Activated T-cell treated with anti-CD3 and anti-CD28 coated beads, Interleukin-2, amount 50 U/mL, for 72 hours (primary cell): ENCODE data around the gene DDX49. TPM values are rescaled to one million over a fixed set of nuclear protein-coding genes. Genes with fewer than 3 reads are reported as not detected.

Experiments
- ATAC-seq, 2 donors: fragments of 150-1000 bp; cut with Tn5 transposase; replicated peaks in 1 of 2; 2 replicates each; pipeline ENCODE4 v1.10.0; 2021; ENCODE audit warnings: moderate library complexity in 2 of 2, mild to moderate bottlenecking in 1 of 2
- DNase-seq, 2 donors: peaks; one replicate each; pipeline ENCODE4 v3.0.0; 2021 to 2022; ENCODE audit warnings: mixed read lengths in 1 of 2
- H3K27ac Mint-ChIP-seq: one replicate; pipeline ENCODE4 v1.8.0; 2022; ENCODE audit warnings: mild to moderate bottlenecking, moderate library complexity, mixed read lengths
- H3K27me3 Mint-ChIP-seq: one replicate; pipeline ENCODE4 v1.8.0; 2022; ENCODE audit warnings: low read depth, mixed read lengths
- H3K36me3 Mint-ChIP-seq, 2 donors: one replicate each; pipeline ENCODE4 v1.8.0; 2022; ENCODE audit warnings: mixed read lengths in 2 of 2, mild to moderate bottlenecking in 1 of 2; ENCODE audit not compliant: insufficient read depth in 2 of 2
- H3K4me1 Mint-ChIP-seq: one replicate; pipeline ENCODE4 v1.8.0; 2022; ENCODE audit warnings: low read depth, mixed read lengths
- H3K4me3 Mint-ChIP-seq, 2 donors: one replicate each; pipeline ENCODE4 v1.8.0; 2022; ENCODE audit warnings: mild to moderate bottlenecking in 2 of 2, mixed read lengths in 2 of 2, moderate library complexity in 2 of 2
- H3K9me3 Mint-ChIP-seq, 2 donors: one replicate each; pipeline ENCODE4 v1.8.0; 2022; ENCODE audit warnings: mixed read lengths in 2 of 2
- total RNA-seq, 2 donors: library from RNA; stranded (reverse); gene quantifications; one replicate each; pipeline ENCODE4 v1.2.3, GENCODE V29; 2022

DDX49 gene
- total RNA-seq, 2 donors from 2014 or later = 46.4 to 68.5 TPM

GRCh38 chr19:18966307-18966706 is 46.8 kb downstream of the DDX49 start:
- ATAC-seq = no peak
- H3K36me3 Mint-ChIP-seq = peaks cover 1 to 3% of the 10 kb centered on the region in 2 donors

GRCh38 chr19:18967358-18968146 is 48.0 kb downstream of the DDX49 start:
- DNase-seq (no peak), ATAC-seq (no peak)
- H3K9me3 Mint-ChIP-seq = no peaks in the 10 kb centered on the region
- no peak overlapping the region for H3K4me3 Mint-ChIP-seq
- H3K4me1 Mint-ChIP-seq = no peaks in the 10 kb centered on the region
- peaks cover 6% of the 10 kb centered on the region for H3K27me3 Mint-ChIP-seq
- no peak overlapping the region for H3K27ac Mint-ChIP-seq
- peaks cover 1 to 3% of the 10 kb centered on the region in 2 donors for H3K36me3 Mint-ChIP-seq

More at GRCh38 chr19:18966307-18966706, 46.8 kb downstream of the DDX49 start:
- peaks cover 17% of the 10 kb centered on the region for H3K27me3 Mint-ChIP-seq
- no peak overlapping the region for H3K27ac Mint-ChIP-seq
- H3K4me3 Mint-ChIP-seq = no peak overlapping the region
- H3K4me1 Mint-ChIP-seq = no peaks in the 10 kb centered on the region
- DNase-seq = no peak
- no peaks in the 10 kb centered on the region for H3K9me3 Mint-ChIP-seq

GRCh38 chr19:18969931-18970659 is 50.6 kb downstream of the DDX49 start:
- DNase-seq (no peak), ATAC-seq (no peak)
- peaks cover 1 to 3% of the 10 kb centered on the region in 2 donors for H3K36me3 Mint-ChIP-seq
- H3K4me1 Mint-ChIP-seq = no peaks in the 10 kb centered on the region
- no peak overlapping the region for H3K4me3 Mint-ChIP-seq
- no peak overlapping the region for H3K27ac Mint-ChIP-seq
- no peaks in the 10 kb centered on the region for H3K27me3 Mint-ChIP-seq
- no peaks in the 10 kb centered on the region for H3K9me3 Mint-ChIP-seq

- no peaks in the 10 kb centered on the region for H3K27me3 Mint-ChIP-seq
- ATAC-seq (no peak), DNase-seq (no peak)
- H3K27ac Mint-ChIP-seq = no peak overlapping the region
- H3K36me3 Mint-ChIP-seq = peaks cover 1 to 3% of the 10 kb centered on the region in 2 donors
- no peak overlapping the region for H3K4me3 Mint-ChIP-seq
- H3K9me3 Mint-ChIP-seq = no peaks in the 10 kb centered on the region
- H3K4me1 Mint-ChIP-seq = no peaks in the 10 kb centered on the region
Measured at GRCh38 chr19:18972301-18972811, 52.8 kb downstream of the DDX49 start.

GRCh38 chr19:18972851-18973250 is 53.3 kb downstream of the DDX49 start:
- H3K27ac Mint-ChIP-seq = no peak overlapping the region
- H3K9me3 Mint-ChIP-seq = no peaks in the 10 kb centered on the region
- no peaks in the 10 kb centered on the region for H3K4me1 Mint-ChIP-seq
- no peak overlapping the region for H3K4me3 Mint-ChIP-seq
- no peaks in the 10 kb centered on the region for H3K27me3 Mint-ChIP-seq
- ATAC-seq = no peak
- no peak for DNase-seq
- H3K36me3 Mint-ChIP-seq = peaks cover 1 to 3% of the 10 kb centered on the region in 2 donors

GRCh38 chr19:18975011-18975410 is 55.5 kb downstream of the DDX49 start:
- Mint-ChIP-seq H3K27me3 (no peaks in the 10 kb centered on the region), H3K9me3 (no peaks in the 10 kb centered on the region), H3K4me3 (no peak overlapping the region), H3K27ac (no peak overlapping the region), H3K36me3 (no peaks in the 10 kb centered on the region), H3K4me1 (no peaks in the 10 kb centered on the region)
- ATAC-seq = no peak
- DNase-seq = no peak

GRCh38 chr19:18975869-18976268 is 56.4 kb downstream of the DDX49 start:
- Mint-ChIP-seq H3K9me3 (no peaks in the 10 kb centered on the region), H3K4me3 (no peak overlapping the region), H3K27ac (no peak overlapping the region), H3K36me3 (no peaks in the 10 kb centered on the region), H3K27me3 (no peaks in the 10 kb centered on the region), H3K4me1 (no peaks in the 10 kb centered on the region)
- ATAC-seq (no peak), DNase-seq (no peak)

Other genes with a start within 250 kb of the DDX49 start
- gene CRTC1, start 236.0 kb upstream of the DDX49 start, total RNA-seq = 1 to 10 TPM; 7.1 to 7.3 TPM
- not detected for gene COMP, start 128.4 kb upstream of the DDX49 start, total RNA-seq
- gene UPF1, start 87.8 kb upstream of the DDX49 start, total RNA-seq = 10 to 100 TPM; 69.8 to 82.5 TPM
- gene CERS1, start 23.6 kb upstream of the DDX49 start, total RNA-seq = not detected
- gene COPE, start 328 bp upstream of the DDX49 start, total RNA-seq = 100 to 1,000 TPM; 191 to 222 TPM
- gene HOMER3, start 21.5 kb downstream of the DDX49 start, total RNA-seq = 1 to 10 TPM in 1 of 2 donors, under 1 TPM in 1; 0.86 to 1.8 TPM
- 100 to 1,000 TPM; 106 to 122 TPM for gene SUGP2, start 113.8 kb downstream of the DDX49 start, total RNA-seq
- gene ARMC6, start 113.9 kb downstream of the DDX49 start, total RNA-seq = 10 to 100 TPM; 20.4 to 22.8 TPM
- gene SLC25A42, start 144.3 kb downstream of the DDX49 start, total RNA-seq = 10 to 100 TPM; 18.2 to 27.7 TPM
- 10 to 100 TPM; 16.1 to 17.6 TPM for gene TMEM161A, start 218.8 kb downstream of the DDX49 start, total RNA-seq